ENCODE measurements around the gene SH3BP4. TPM values are rescaled to one million over a fixed set of nuclear protein-coding genes. Genes with fewer than 3 reads are reported as not detected.

The SH3BP4 gene
- total and polyA plus RNA-seq, 2 of the 13 experiments (the other 11 are each of a cell fraction or from before 2014, with no cell fraction given) = 34.6 to 99.1 TPM

GRCh38 chr2:234952270-234953115 lies 676 bp downstream of the SH3BP4 start (continued):
- TF ChIP-seq AHDC1 (CRISPR knock-in tag; IDR thresholded peaks at IDR 0.05; ENCODE audit: borderline replicate concordance) (no peak), ZNF83 (CRISPR knock-in tag; IDR thresholded peaks at IDR 0.05; ENCODE audit: borderline replicate concordance) (no peak), SNAPC4 (CRISPR knock-in tag; IDR thresholded peaks at IDR 0.05) (no peak), DZIP1 (CRISPR knock-in tag; IDR thresholded peaks at IDR 0.05) (no peak), ZNF460 (CRISPR knock-in tag; IDR thresholded peaks at IDR 0.05; ENCODE audit: borderline replicate concordance) (no peak), ZNF777 (CRISPR knock-in tag; IDR thresholded peaks at IDR 0.05) (no peak), ETV6 (CRISPR knock-in tag; conservative IDR thresholded peaks at IDR 0.05) (0 out of 2 replicates have a peak, but pooled peaks have one; percentile 58), ZNF558 (CRISPR knock-in tag; IDR thresholded peaks at IDR 0.05; ENCODE audit: borderline replicate concordance) (0 out of 2 replicates have a peak, but pooled peaks have one; percentile 27), ZNF451 (CRISPR knock-in tag; IDR thresholded peaks at IDR 0.05) (peak; percentile 60; the same call in 1 of the 2 replicates), ZNF282 (IDR thresholded peaks at IDR 0.05; ENCODE audit: partially characterized antibody) (no peak), ZNF512B (CRISPR knock-in tag; IDR thresholded peaks at IDR 0.05; ENCODE audit: borderline replicate concordance) (no peak)

Data from HepG2 (cell line).